HepG2 (cell line): ENCODE results near the gene C11orf58. TPM values are rescaled to one million over a fixed set of nuclear protein-coding genes. Genes with fewer than 3 reads are reported as not detected.

Source experiments
- ATAC-seq: fragments of 200-7000 bp; cut with Tn5 transposase; 3 replicates; pipeline ENCODE4 v1.9.1; 2020; ENCODE audit warnings: mild to moderate bottlenecking, moderate library complexity
- BruUV-seq: library from RNA; stranded (reverse); fragments of 400-500 nt; replicated peaks from 2 replicates; lab custom pipeline; 2021; lab: Mats Ljungman, UMichigan
- CTCF ChIA-PET: fragments of 300-600 bp; formaldehyde crosslinking; extraction: SDS; loops from one replicate; lab custom pipeline; 2021; ENCODE audit warnings: low total read pairs, inconsistent platforms, low intra/inter-chr PET ratio; lab: Yijun Ruan, JAX
- POLR2A ChIA-PET: fragments of 350-600 bp; sonication (Branson Sonifier 250); formaldehyde crosslinking; loops from one replicate; lab custom pipeline; 2020; ENCODE audit warnings: antibody characterized with exemption, inconsistent platforms; lab: Yijun Ruan, JAX
- DNase-seq: peaks from one replicate; pipeline ENCODE4 v3.0.0-alpha.2; 2015; ENCODE audit warnings: low spot score
- FAIRE-seq: peaks from 3 replicates; lab custom pipeline; 2011; peaks lifted over from hg19 to GRCh38; lab: Jason Lieb, UNC
- H2AFZ ChIP-seq: one replicate; pipeline ENCODE4 v1.6.1; 2011; ENCODE audit warnings: low read length, inconsistent platforms
- H3K27ac ChIP-seq: fragments of 300-600 bp; 3 replicates; pipeline ENCODE4 v1.8.0; 2011; ENCODE audit warnings: mixed run types, mild to moderate bottlenecking, mixed read lengths, low read length, inconsistent platforms; ENCODE audit not compliant: insufficient read depth; ENCODE audit errors: extremely low read length
- H3K27me3 ChIP-seq, 2 experiments: fragments of 200-600 bp in 1 of 2; 2 replicates in 1 of 2; 3 replicates in 1 of 2; pipeline versions ENCODE4 v1.6.0 to v1.8.0; 2011; ENCODE audit warnings: low read length in 2 of 2, mild to moderate bottlenecking in 2 of 2, moderate library complexity in 2 of 2, inconsistent platforms in 1 of 2; ENCODE audit not compliant: insufficient read depth in 2 of 2, control insufficient read depth in 1 of 2
- H3K36me3 ChIP-seq, 2 experiments: fragments of 200-600 bp in 1 of 2; replicated peaks in 1 of 2; 2 replicates in 1 of 2; 3 replicates in 1 of 2; pipeline versions ENCODE4 v1.5.1 to v1.8.0; 2011; ENCODE audit warnings: low read length in 2 of 2, inconsistent platforms in 1 of 2; ENCODE audit not compliant: insufficient read depth in 2 of 2, control insufficient read depth in 1 of 2
- H3K4me1 ChIP-seq: 2 replicates; pipeline ENCODE4 v1.5.1; 2012; ENCODE audit warnings: low read length, inconsistent platforms; ENCODE audit not compliant: insufficient read depth
- H3K4me2 ChIP-seq: 2 replicates; pipeline ENCODE4 v1.6.0; 2011; ENCODE audit warnings: low read depth, low read length, inconsistent platforms
- H3K4me3 ChIP-seq, 3 experiments: fragments of 200-600 bp in 1 of 3; sonication (generic), shearing (Covaris generic) in 1 of 3; replicated peaks in 1 of 3; 2 replicates each; pipeline ENCODE4 v1.5.1; 2011 to 2016; ENCODE audit warnings: low read length in 3 of 3, inconsistent platforms in 2 of 3, low read depth in 2 of 3, mild to moderate bottlenecking in 2 of 3, control low read depth in 1 of 3, mixed read lengths in 1 of 3; ENCODE audit not compliant: insufficient read depth in 1 of 3
- H3K79me2 ChIP-seq: one replicate; pipeline ENCODE4 v1.6.1; 2011; ENCODE audit warnings: low read length, inconsistent platforms; ENCODE audit not compliant: insufficient read depth
- H3K9ac ChIP-seq: 2 replicates; pipeline ENCODE4 v1.6.0; 2011; ENCODE audit warnings: mild to moderate bottlenecking, low read depth, low read length, inconsistent platforms; ENCODE audit not compliant: insufficient read depth
- H3K9me3 ChIP-seq: 2 replicates; pipeline ENCODE4 v1.5.1; 2012; ENCODE audit warnings: mild to moderate bottlenecking, low read length
- H4K20me1 ChIP-seq: 2 replicates; pipeline ENCODE4 v1.6.0; 2011; ENCODE audit warnings: inconsistent platforms, mild to moderate bottlenecking, low read length, moderate library complexity; ENCODE audit not compliant: insufficient read depth
- HNRNPH1 ChIP-seq: fragments of 200-400 bp; formaldehyde crosslinking; optimal IDR thresholded peaks from 2 replicates; pipeline ENCODE3; 2017; ENCODE audit warnings: mild to moderate bottlenecking, low read depth, low read length
- LBX2 ChIP-seq: sonication (generic); formaldehyde crosslinking; IDR thresholded peaks from 2 replicates; pipeline ENCODE4 v1.5.0; 2020; ENCODE audit warnings: missing genetic modification reagents, mild to moderate bottlenecking, borderline replicate concordance
- NAIF1 ChIP-seq: sonication (generic); formaldehyde crosslinking; IDR thresholded peaks from 2 replicates; pipeline ENCODE4 v1.5.0; 2020; ENCODE audit warnings: mild to moderate bottlenecking, missing genetic modification reagents, borderline replicate concordance
- RERE ChIP-seq: IDR thresholded peaks from 2 replicates; pipeline ENCODE4 v1.6.1; 2016; ENCODE audit warnings: low read depth, missing genetic modification reagents, missing compliant biosample characterization
- RXRA ChIP-seq: sonication (generic); formaldehyde crosslinking; IDR thresholded peaks from 2 replicates; pipeline ENCODE4 v1.5.1; 2020; ENCODE audit warnings: missing genetic modification reagents
- SALL1 ChIP-seq: sonication (generic); formaldehyde crosslinking; IDR thresholded peaks from 2 replicates; pipeline ENCODE4 v1.8.0; 2022; ENCODE audit warnings: mild to moderate bottlenecking, missing genetic modification reagents
- ZFAT ChIP-seq: sonication (generic); formaldehyde crosslinking; conservative IDR thresholded peaks from 2 replicates; pipeline ENCODE4 v1.8.1; 2023; ENCODE audit warnings: missing genetic modification reagents, inconsistent platforms
- ZFP62 ChIP-seq: sonication (generic); formaldehyde crosslinking; IDR thresholded peaks from 2 replicates; pipeline ENCODE4 v1.4.0; 2020; ENCODE audit warnings: missing genetic modification reagents
- ZNF510 ChIP-seq: sonication (generic); formaldehyde crosslinking; IDR thresholded peaks from 2 replicates; pipeline ENCODE4 v1.4.0; 2020; ENCODE audit warnings: low read depth, mild to moderate bottlenecking, missing genetic modification reagents
- WGBS: methylation state at CpG from one replicate; pipeline ENCODE4 v1.1.6; 2017; ENCODE audit warnings: low lambda C conversion rate; 5-methylcytosine and 5-hydroxymethylcytosine counted together
- in situ Hi-C: cut with HindIII; loops from 2 replicates; pipeline ENCODE4 v1.10.0; 2017; ENCODE audit warnings: low pct_unique_long_range_greater_than_20kb; ENCODE audit not compliant: extremely low pct_ligation_motif_present
- intact Hi-C: fragments of 100-400 bp; cut with micrococcal nuclease; formaldehyde crosslinking; loops from one replicate; pipeline ENCODE4 v1.10.0; 2022; ENCODE audit not compliant: unreplicated experiment
- polyA plus RNA-seq, 8 experiments: library from polyadenylated mRNA; depleted of rRNA in 3 of 8; stranded (reverse) in 7 of 8; unstranded in 1 of 8; fragments of >200 nt; fragmentation: Illumina TruSeq in 4 of 8; extraction: Trizol in 4 of 8; gene quantifications; 2 replicates each; pipeline versions ENCODE4 v1.2.1 to v1.2.3, GENCODE V29; 2011 to 2016; ENCODE audit warnings: low read depth in 4 of 8, missing spikeins in 1 of 8, mixed read lengths in 1 of 8; ENCODE audit not compliant: insufficient read depth in 1 of 8
- total RNA-seq, 5 experiments: library from RNA; depleted of rRNA; stranded (reverse); fragments of >200 nt; fragmentation: Illumina TruSeq; extraction: Trizol; gene quantifications; 2 replicates each; pipeline ENCODE4 v1.2.3, GENCODE V29; 2016; ENCODE audit warnings: low read depth in 1 of 5

C11orf58 gene
- total and polyA plus RNA-seq, 2 of the 13 experiments (the other 11 are each of a cell fraction or from before 2014, with no cell fraction given) = 83.8 to 167 TPM

GRCh38 chr11:16793009-16793408 lies 54.6 kb downstream of the C11orf58 start:
- Histone ChIP-seq H3K4me1 (peaks cover 7% of the 10 kb centered on the region), H2AFZ (no peak overlapping the region), H3K9me3 (no peaks in the 10 kb centered on the region), H3K27ac (no peak overlapping the region), H3K27me3 (no peaks in the 10 kb centered on the region), H3K36me3 (peaks cover 20 to 38% of the 10 kb centered on the region in 2 experiments; a peak in 4 of 5 replicates), H3K4me3 (no peak overlapping the region), H3K9ac (no peak overlapping the region), H3K79me2 (no peaks in the 10 kb centered on the region), H4K20me1 (no peaks in the 10 kb centered on the region), H3K4me2 (no peak overlapping the region)
- ChIA-PET POLR2A (no interaction called here), CTCF (no interaction called here)
- intact Hi-C loops = no loop called here
- FAIRE-seq (no peak), ATAC-seq (no peak), DNase-seq (no peak)
- WGBS = 94% methylated on average over 3 of the region's 3 CpGs
- no peak for TF ChIP-seq ZFAT (CRISPR knock-in tag)
- TF ChIP-seq LBX2 (CRISPR knock-in tag) = no peak
- TF ChIP-seq RERE (CRISPR knock-in tag) = no peak
- no peak for TF ChIP-seq HNRNPH1
- no peak for TF ChIP-seq SALL1 (CRISPR knock-in tag)
- no peak for TF ChIP-seq RXRA (CRISPR knock-in tag)
- no peak for TF ChIP-seq NAIF1 (CRISPR knock-in tag)
- TF ChIP-seq ZFP62 (CRISPR knock-in tag) = no peak
- TF ChIP-seq ZNF510 (CRISPR knock-in tag) = no peak
- in situ Hi-C loops = no loop called here
- BruUV-seq = no TSS peak
